IgD-negative memory B cell (primary cell): ENCODE data around the gene PPP1R8. TPM values are rescaled to one million over a fixed set of nuclear protein-coding genes. Genes with fewer than 3 reads are reported as not detected.

Source experiments
- H3K27ac Mint-ChIP-seq, 3 donors: one replicate each; pipeline ENCODE4 v1.8.0; 2020 to 2022; ENCODE audit warnings: mild to moderate bottlenecking in 3 of 3, mixed read lengths in 3 of 3, moderate library complexity in 1 of 3
- H3K27me3 Mint-ChIP-seq: one replicate; pipeline ENCODE4 v1.8.0; 2021; ENCODE audit warnings: mixed read lengths
- H3K36me3 Mint-ChIP-seq: one replicate; pipeline ENCODE4 v1.8.0; 2020; ENCODE audit warnings: mild to moderate bottlenecking, mixed read lengths
- H3K4me1 Mint-ChIP-seq, 3 donors: one replicate each; pipeline ENCODE4 v1.8.0; 2020 to 2022; ENCODE audit warnings: mixed read lengths in 3 of 3, mild to moderate bottlenecking in 1 of 3
- H3K4me3 Mint-ChIP-seq, 4 donors: one replicate each; pipeline ENCODE4 v1.8.0; 2020 to 2022; ENCODE audit warnings: mild to moderate bottlenecking in 4 of 4, mixed read lengths in 4 of 4, moderate library complexity in 3 of 4
- H3K9me3 Mint-ChIP-seq, 3 donors: one replicate each; pipeline ENCODE4 v1.8.0; 2020 to 2021; ENCODE audit warnings: mixed read lengths in 3 of 3, mild to moderate bottlenecking in 1 of 3
- polyA plus RNA-seq: library from polyadenylated mRNA; unstranded; fragments of 300-500 nt; fragmentation: Illumina TruSeq; gene quantifications from one replicate; pipeline ENCODE4 v1.2.3, GENCODE V29; 2021

PPP1R8 gene
- polyA plus RNA-seq, 1 donor from 2014 or later, result 31.7 TPM

DNA sequence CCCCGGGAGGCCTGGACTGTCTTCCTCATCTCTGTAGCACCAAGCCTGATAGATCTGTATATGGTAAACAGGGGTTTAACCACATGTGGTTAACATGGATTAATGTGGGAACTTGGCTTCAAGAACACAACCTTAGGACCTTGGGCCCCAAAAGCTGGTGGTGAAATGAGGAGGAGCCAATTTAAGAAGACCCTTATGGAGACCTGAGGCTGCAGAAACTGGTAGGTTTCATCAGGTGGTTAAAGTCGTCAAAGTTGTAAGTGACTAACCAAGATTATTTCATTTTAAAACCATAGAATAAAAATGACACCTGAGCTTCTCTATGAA, 55.7 kb downstream of the PPP1R8 start:
- Mint-ChIP-seq H3K4me3 (peak overlapping the region in 1 of 4 donors; percentile 80), H3K4me1 (peaks cover 50 to 69% (median 56%) of the 10 kb centered on the region in 3 donors), H3K36me3 (peaks cover 11% of the 10 kb centered on the region), H3K27me3 (peaks cover 2% of the 10 kb centered on the region), H3K9me3 (no peaks in the 10 kb centered on the region), H3K27ac (peak overlapping the region; percentile 93 to 95 (median 93))

DNA sequence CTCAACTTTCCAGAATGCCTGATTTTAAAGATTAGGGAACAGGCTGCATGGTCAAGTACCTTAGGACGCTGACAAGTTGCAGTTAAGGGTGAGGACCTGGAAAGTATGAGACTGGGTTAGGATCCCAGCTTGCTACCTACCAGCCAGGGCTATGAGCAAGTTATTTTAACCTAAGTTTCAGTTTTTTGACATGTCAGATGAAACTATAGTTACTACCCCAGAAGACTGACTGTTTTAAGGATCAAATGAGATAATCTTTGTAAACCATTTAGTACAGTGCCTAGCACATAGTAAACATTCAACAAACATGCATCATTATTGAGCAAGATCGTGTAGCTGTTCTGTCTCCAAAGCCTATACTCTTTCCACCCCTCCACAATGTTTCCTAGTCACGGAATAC, 56.2 kb downstream of the PPP1R8 start:
- peak overlapping the region; percentile 93 to 95 (median 93) for H3K27ac Mint-ChIP-seq
- peaks cover 11% of the 10 kb centered on the region for H3K36me3 Mint-ChIP-seq
- peak overlapping the region; percentile 8 to 80 (median 62) for H3K4me3 Mint-ChIP-seq
- peaks cover 54 to 73% (median 60%) of the 10 kb centered on the region in 3 donors for H3K4me1 Mint-ChIP-seq
- H3K27me3 Mint-ChIP-seq, result peaks cover 2% of the 10 kb centered on the region
- H3K9me3 Mint-ChIP-seq, result no peaks in the 10 kb centered on the region

DNA sequence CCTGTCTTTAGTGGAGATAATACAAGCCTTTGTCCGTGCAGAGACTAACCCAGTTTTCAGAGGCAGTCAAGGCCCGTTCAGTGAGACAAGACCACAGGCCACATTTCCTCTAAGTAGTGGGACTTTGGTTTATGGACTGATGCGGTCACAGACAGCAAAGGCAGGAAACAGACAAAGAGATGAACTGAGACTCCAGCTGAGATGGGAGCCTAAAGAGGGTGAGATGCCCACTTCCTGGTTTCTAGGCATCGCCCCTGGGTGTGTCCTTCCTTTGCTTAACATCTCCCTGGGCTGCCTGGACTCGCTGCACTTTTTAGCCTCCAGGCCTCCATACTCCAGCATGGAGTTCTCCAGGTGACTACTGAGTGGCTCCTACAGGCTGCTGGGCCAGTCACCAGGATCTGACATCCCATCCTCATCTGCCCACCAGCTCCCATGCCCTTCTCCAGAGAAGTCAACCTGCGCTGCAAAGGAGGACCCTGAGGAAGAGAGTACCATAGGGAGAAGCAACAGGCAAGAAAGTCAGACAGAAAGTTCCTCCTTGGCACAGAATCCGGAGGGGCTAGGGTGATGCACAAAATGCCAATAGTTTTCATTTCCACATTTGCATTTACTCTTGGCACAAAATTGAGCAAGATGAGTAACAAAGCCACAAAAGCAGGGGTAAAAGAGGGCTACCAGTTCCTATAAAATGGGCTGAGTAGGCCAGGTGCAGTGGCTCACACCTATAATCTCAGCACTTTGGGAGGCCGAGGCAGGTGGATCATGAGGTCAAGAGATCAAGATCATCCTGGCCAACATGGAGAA, 56.8 kb downstream of the PPP1R8 start:
- peaks cover 2% of the 10 kb centered on the region for H3K27me3 Mint-ChIP-seq
- peaks cover 11% of the 10 kb centered on the region for H3K36me3 Mint-ChIP-seq
- peak overlapping the region; percentile 93 to 95 (median 93) for H3K27ac Mint-ChIP-seq
- H3K4me3 Mint-ChIP-seq, result peak overlapping the region; percentile 59 to 84 (median 69)
- H3K4me1 Mint-ChIP-seq, result peaks cover 58 to 79% (median 66%) of the 10 kb centered on the region in 3 donors
- no peaks in the 10 kb centered on the region for H3K9me3 Mint-ChIP-seq

DNA sequence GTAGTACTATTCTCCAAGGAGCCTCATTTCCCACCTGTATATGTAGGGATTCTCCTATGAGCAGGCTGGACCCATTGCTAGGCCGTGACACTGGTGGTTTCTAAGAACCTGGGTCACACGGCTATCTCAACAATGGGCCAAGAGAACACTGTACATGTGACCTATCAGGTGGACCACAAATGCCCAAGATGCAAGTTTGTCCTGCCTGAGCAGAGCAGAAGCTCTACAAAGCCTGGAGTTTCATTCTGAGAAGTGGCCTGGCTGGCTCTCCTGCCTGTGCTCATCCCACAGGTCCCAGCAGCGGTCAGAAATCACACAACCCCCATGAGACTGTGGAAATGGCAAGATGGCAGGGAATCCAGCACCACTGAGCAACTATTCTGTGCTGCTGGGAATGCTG, 58.9 kb downstream of the PPP1R8 start:
- Mint-ChIP-seq H3K27me3 (peaks cover 2% of the 10 kb centered on the region), H3K36me3 (peaks cover 8% of the 10 kb centered on the region), H3K9me3 (no peaks in the 10 kb centered on the region), H3K4me1 (peaks cover 42 to 68% (median 54%) of the 10 kb centered on the region in 3 donors), H3K27ac (peak overlapping the region; percentile 93 to 97 (median 95)), H3K4me3 (peak overlapping the region in 3 of 4 donors; percentile 4 to 72 (median 58))

DNA sequence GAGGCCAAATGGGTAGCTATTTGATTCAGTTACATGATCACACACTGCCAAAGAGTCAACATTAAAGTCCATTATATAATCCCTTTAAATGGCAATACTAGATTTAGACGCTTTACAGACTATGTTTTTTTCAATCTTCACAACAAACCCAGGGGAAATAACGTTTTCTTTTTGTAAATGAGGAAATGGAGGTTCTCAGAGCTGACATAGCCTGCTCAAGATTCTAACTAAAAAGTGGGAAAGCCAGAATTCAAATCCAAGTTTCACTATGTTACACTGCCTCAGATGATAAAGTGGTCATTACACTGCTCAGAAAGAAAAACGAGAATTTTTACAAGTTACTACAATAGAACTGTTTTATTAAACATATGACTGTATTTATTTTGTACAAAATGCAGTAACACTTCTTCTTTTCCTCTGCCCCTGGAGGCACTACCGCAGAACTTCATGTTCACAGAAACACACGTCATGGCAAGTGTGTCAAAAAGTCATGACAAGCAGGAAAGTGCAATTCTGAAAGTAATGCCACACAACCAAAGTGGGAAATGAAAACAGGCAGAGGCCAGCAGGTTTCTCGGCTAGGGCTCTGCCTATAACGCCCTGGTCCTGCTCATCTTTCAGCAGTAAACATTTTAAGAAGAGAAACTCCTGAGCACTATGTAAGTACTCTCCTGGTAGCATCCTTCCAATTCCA, 60.8 kb downstream of the PPP1R8 start:
- H3K27me3 Mint-ChIP-seq, result peaks cover 2% of the 10 kb centered on the region
- no peaks in the 10 kb centered on the region for H3K9me3 Mint-ChIP-seq
- H3K4me3 Mint-ChIP-seq, result peak overlapping the region; percentile 53 to 84 (median 72)
- peaks cover 7% of the 10 kb centered on the region for H3K36me3 Mint-ChIP-seq
- H3K4me1 Mint-ChIP-seq, result peaks cover 34 to 58% (median 46%) of the 10 kb centered on the region in 3 donors
- H3K27ac Mint-ChIP-seq, result peak overlapping the region; percentile 93 to 97 (median 95)

DNA sequence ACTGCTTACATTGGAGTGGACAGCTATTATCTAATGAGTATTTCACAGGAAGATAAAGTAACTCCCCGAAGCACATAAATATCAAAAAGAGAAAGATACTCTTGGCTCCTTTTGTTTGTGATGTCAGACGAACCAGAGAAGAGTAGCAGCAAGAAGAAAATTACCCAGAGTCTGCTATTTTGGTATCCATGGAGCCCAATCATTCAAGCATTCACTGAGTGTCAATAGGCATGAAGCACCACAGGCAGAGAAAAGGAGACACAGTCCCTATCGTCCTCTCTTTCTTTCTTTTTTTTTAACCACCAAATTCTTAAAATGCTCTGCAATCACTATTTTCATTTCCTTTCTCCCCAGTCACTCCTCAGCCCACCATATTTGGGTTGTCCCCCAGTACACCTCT, 63.9 kb downstream of the PPP1R8 start:
- Mint-ChIP-seq H3K27ac (peak overlapping the region; percentile 34 to 94 (median 78)), H3K27me3 (peaks cover 2% of the 10 kb centered on the region), H3K4me1 (peaks cover 18 to 34% (median 25%) of the 10 kb centered on the region in 3 donors), H3K36me3 (peaks cover 2% of the 10 kb centered on the region), H3K9me3 (no peaks in the 10 kb centered on the region), H3K4me3 (peak overlapping the region in 1 of 4 donors; percentile 22)

Other genes with a start within 250 kb of the PPP1R8 start
- gene AHDC1, start 226.6 kb upstream of the PPP1R8 start, polyA plus RNA-seq, result 1.1 TPM
- 72.0 TPM for gene FGR, start 195.6 kb upstream of the PPP1R8 start, polyA plus RNA-seq
- 68.2 TPM for gene IFI6, start 158.6 kb upstream of the PPP1R8 start, polyA plus RNA-seq
- 6.5 TPM for gene FAM76A, start 104.8 kb upstream of the PPP1R8 start, polyA plus RNA-seq
- gene STX12, start 57.6 kb upstream of the PPP1R8 start, polyA plus RNA-seq, result 16.0 TPM
- gene THEMIS2, start 41.8 kb downstream of the PPP1R8 start, polyA plus RNA-seq, result 70.0 TPM
- 163 TPM for gene RPA2, start 83.8 kb downstream of the PPP1R8 start, polyA plus RNA-seq
- gene SMPDL3B, start 104.2 kb downstream of the PPP1R8 start, polyA plus RNA-seq, result not detected
- gene XKR8, start 129.2 kb downstream of the PPP1R8 start, polyA plus RNA-seq, result 17.0 TPM